T-helper 9 cell (primary cell): ENCODE data around the gene ATP2C2.
"Not testable (repeated sequence)": the region's sequence is repeated elsewhere in the genome, so short reads cannot be mapped to it uniquely, and the experiment has no call there.

ENCODE experiments used
- DNase-seq: peaks from one replicate; pipeline ENCODE4 v3.0.0-alpha.2; 2020

ATP2C2 gene

DNA sequence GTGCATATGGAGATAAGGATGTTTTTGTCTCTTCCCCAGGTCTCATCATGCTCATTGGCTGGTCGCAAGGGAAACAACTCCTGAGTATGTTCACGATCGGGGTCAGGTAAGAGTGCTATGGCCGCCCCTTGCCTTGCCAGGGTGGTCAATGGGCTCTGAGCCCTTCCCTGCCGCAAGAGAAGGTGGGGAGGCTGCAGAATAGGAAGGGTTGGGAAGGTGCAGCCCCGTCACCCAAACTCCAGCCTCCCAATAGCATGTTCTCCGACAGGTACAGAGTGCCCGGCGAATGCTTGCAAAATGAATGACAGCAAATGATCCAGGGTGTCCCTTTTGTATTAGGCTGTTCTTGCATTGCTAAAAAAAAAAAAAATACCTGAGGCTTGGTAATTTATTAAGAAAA lies 57.4 kb downstream of the ATP2C2 start:
- no peak for DNase-seq

DNA sequence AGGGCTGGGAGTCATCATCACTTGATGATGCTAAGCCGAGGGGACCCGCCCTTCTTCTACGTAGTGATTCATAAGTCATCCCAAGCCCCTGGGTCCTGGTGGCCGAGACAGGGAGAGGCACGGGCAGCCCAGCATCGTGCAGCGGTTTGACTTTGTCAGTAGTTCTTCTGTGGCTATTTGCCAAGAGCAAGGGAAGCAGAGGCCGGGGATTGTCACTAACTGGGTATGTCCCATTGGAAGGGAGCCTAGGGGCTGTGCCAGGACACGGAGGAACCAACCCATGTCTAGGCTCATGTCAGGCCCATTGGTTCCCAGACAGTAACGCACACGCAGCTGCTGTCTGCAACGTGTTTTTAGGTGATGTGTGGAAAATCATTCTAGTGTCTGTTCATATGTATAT lies 58.5 kb downstream of the ATP2C2 start:
- no peak for DNase-seq

DNA sequence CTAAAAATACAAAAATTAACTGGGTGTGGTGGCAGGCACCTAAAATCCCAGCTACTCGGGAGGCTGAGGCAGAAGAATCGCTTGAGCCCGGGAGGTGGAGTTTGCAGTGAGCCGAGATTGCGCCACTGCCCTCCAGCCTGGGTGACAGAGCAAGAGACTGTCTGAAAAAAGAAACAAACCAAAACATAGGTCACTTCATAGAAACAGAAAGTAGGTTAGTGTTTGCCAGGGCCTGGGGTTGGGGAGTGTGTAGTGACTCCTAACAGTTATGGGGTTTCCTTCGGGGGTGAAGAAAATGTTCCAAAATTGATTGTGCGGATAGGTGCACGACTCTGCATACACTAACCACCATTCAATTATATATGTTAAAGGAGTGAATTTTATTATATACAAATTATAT lies 59.2 kb downstream of the ATP2C2 start:
- DNase-seq: no peak

DNA sequence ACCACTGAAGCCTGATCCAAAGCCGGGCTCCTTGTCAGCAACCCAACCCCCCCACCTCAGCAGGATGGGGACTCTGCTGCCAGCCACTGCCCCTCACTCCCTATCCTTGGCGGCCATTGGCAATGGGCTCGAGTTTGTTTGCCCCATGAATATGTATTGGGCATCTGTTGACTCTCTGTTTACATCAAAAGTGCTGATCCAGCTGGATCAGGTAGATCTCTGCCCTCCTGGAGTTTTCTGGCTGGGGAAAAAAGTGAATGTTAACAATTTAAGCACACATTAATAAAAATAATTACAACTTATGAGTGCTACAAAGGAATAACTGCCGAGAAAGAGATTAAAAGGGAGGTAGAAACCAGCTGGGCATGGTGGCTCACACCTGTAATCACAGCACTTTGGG lies 62.5 kb downstream of the ATP2C2 start:
- no peak for DNase-seq

DNA sequence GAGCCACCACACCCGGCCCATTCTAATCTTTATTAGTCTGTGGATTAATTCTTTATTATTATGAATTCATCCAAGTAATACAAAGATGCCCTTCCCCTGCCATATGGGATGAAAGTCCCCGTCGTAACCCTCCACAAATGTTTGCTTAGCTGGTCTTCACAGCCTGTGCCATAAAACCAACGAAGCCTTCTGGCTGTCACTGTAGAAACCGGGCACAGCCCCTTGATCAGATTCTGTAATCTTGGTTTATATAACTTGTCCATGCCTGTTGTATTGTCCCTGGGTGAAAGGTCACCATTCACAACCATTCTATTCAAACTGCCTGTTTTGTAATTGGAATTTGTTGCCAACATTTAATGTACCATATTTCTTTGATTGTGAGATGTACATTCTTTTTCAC lies 66.5 kb downstream of the ATP2C2 start:
- no peak for DNase-seq

GRCh38 chr16:84436196-84436595 lies 67.9 kb downstream of the ATP2C2 start:
- no peak for DNase-seq

DNA sequence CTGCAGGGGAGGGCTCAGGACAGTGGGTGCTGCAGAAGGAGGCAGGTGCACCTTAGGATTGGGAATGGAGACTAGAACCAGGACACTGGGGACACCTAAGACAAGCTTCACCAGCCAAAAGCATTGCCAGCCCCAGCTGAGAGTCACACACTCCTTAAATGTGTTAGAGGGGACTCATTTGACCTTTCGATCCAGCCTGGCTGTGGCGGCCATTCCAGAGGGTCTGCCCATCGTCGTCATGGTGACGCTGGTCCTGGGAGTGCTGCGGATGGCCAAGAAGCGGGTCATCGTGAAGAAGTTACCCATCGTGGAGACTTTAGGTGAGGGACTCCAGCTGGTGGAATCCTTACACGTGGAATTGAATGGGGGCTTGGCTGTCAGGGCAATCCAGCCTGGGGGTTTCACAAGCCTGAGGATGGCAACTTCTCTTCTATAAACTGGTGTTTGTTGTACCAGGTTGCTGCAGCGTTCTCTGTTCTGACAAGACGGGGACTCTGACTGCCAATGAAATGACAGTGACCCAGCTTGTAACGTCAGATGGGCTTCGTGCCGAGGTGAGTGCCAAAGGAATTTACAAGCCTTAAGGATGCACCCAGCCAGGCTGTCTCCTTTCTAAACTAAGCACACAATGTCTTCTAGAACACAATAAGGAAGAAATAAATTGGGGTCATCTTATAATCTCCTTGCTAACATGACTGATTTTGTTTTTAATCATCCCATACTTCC lies 70.8 kb downstream of the ATP2C2 start:
- DNase-seq: no peak

DNA sequence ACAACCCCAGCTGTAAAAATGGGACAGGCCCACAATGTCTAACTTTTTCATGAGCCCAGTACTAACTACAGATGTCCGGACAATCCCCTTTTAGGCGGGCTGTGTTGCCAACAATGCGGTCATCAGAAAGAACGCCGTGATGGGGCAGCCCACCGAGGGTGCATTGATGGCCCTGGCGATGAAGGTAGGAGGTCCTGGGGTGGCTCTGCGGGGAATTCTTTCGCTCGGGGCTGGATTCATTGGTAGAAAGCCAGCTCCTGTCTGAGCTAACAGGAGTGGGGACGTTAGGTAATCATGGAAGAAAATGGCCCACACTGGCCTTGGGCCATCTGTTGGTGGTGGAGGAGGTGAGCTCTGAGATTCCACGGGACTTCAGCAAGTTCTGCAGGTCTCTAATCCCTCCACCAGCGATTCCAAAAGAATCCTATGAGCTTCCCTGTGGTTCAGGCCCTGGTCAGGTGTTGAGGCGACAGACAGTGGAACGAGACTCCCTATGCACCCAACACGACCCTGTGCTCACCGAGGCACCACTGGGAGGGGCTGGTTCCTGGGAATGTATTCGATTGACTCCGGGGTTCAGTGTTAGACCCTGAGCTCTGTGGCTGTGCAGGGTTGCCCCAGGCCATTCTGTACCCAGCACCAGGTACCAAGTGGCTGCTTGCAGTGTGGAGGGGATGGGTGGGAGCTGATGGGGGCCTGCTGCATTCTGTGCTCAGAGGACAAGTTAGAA lies 74.2 kb downstream of the ATP2C2 start:
- DNase-seq: no peak

DNA sequence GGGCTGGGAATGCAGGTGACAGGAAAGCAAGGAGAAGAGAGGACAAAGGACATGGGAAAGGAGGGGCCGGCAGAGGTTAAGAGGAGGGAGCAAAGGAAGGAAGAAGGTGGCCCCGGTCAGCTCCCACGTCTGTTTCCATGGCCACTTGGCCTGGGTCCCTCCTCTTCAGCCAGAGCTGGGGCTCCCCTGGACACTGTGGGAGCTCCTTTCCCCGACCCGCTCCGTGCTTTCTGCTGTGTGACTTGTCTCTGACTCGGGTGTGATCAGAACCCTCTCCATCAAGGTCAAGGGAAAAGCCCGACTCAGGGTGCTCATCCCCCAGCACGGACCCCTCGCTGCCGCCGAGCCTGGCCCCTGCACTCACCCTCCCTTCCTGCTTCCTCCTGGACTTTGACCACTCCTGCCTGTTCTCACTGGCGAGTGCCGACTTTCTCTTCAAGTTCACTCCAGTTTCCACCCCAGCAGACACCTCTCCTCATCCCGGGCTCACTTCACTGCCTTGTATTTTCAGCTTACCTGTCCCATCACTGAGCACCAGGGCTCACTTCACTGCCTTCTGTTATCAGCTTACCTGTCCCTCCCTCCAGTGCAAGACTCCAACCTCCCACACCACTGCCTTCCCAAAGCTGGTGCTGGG lies 74.9 kb downstream of the ATP2C2 start:
- no peak for DNase-seq

- no peak for DNase-seq
Observed at GRCh38 chr16:84444476-84444875, 76.1 kb downstream of the ATP2C2 start.

DNA sequence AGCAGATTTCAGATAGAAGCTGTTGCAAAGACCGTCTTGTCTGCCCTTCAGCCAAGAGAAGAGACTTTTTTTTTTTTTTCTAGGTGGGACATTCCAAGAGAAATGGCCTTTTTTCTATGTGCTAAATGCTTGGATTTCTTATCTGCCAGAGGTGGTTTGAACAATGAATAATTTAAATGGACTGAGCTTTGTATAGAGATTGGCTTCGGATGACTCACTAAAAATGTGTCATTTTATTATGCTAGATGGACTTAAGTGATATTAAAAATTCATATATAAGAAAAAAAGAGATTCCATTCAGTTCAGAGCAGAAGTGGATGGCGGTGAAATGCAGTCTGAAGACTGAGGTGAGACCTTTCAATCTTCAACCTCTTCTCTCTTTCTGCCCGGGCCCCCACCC lies 77.7 kb downstream of the ATP2C2 start:
- DNase-seq: no peak

- DNase-seq: no peak
Observed at GRCh38 chr16:84446596-84447392, 78.5 kb downstream of the ATP2C2 start.

- no peak for DNase-seq
Observed at GRCh38 chr16:84448444-84448843, 80.1 kb downstream of the ATP2C2 start.

DNA sequence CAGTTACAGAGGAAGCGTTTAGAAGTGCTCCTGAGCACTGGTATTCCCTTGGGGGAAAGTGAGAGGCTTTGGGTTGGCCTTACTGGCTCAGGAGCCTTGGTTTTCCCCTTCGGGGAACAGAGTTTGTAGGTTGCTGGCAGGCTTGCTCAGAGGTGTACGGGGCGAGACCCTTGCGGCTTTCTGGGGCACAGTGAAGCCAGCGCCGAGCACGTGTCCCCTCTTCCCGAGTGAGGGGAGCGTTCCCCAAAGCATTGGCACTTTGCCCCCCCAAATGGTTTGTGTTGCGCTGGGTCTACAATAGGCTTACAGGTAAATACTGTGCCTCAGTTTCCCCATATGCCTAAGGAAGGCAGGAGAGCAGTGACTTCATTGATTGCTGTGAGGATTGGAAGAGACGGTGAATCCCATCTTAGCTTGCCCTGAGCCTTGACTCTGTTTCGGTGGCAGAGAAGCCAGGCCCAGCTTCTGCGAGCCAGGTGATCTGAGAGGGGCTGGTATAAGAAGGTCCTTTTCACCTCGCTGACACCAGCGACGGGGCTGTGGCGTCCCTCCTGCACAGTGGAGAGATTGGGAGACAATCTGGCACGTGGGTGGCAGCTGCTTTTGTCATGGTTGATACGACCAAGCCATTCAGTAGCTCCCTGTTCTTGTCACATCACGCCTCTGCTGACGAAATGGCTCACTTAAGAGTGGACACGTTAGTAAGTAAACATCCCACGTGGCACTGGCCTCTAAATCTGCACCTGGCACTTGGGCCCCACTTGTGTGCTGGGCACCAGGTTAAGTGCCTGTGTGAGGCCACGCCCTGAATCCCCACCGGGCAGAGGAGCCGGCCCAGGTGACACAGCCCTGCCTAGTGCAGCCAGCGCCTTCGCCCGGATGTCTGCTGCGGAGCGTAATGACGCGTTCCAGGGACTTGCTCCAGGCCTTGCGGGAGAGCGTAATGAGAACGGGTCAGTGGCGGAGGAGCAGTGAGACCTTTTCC lies 81.1 kb downstream of the ATP2C2 start:
- no peak for DNase-seq

GRCh38 chr16:84450176-84450865 lies 82.0 kb downstream of the ATP2C2 start:
- no peak for DNase-seq

DNA sequence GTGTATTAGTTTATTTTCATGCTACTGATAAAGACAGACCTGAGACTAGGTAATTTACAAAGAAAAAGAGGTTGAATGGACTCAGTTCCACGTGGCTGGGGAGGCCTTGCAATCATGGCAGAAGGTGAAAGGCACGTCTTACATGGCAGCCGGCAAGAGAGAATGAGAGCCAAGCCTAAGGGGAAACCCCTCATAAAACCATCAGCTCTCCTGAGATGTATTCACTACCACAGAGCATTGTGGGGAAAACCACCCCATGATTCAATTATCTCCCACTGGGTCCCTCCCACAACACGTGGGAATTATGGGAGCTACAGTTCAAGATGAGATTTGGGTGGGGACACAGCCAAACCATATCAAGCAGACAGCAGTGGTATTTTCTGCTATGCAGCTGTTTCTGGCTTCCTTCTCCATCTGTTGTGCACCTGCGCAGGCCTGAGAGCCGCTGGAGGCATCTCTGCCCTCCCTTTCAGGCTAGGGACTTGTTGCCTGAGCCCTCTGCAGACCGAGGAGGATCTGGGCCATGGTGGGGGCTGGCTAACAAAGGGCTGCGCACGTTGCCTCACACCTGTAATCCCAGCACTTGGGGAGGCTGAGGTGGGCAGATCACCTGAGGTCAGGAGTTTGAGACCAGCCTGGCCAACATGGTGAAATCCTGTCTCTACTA lies 82.8 kb downstream of the ATP2C2 start:
- DNase-seq: not testable (repeated sequence)

DNA sequence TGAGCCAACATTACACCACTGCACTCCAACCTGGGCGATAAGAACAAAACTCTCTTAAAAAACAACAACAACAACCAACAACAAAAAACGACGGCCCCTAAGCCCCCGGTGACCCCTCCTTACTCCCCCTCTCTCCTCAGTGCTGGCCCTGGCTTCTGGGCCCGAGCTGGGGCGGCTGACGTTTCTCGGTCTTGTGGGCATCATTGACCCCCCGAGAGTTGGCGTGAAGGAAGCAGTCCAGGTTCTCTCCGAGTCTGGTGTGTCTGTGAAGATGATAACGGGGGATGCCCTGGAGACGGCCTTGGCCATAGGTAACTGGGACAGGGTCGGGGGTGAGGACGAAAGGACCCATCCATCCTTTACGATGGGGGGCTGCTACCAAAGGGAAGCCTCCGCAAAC lies 83.4 kb downstream of the ATP2C2 start:
- no peak for DNase-seq

- no peak for DNase-seq
Observed at GRCh38 chr16:84453061-84453752, 84.9 kb downstream of the ATP2C2 start.

GRCh38 chr16:84454611-84455010 lies 86.3 kb downstream of the ATP2C2 start:
- no peak for DNase-seq

GRCh38 chr16:84455031-84455430 lies 86.7 kb downstream of the ATP2C2 start:
- no peak for DNase-seq
